PC-3 (cell line): ENCODE measurements around the gene KCNC1. TPM values are rescaled to one million over a fixed set of nuclear protein-coding genes. Genes with fewer than 3 reads are reported as not detected.

ENCODE experiments used
- ATAC-seq: fragments of 200-7000 bp; cut with Tn5 transposase; 2 replicates; pipeline ENCODE4 v1.9.1; 2020; ENCODE audit warnings: mild to moderate bottlenecking, moderate library complexity
- Bru-seq: library from RNA; stranded (reverse); fragments of 400-500 nt; gene quantifications from one replicate; lab custom pipeline; 2021; lab: Mats Ljungman, UMichigan
- BruChase-seq, 2 experiments: library from RNA; stranded (reverse); fragments of 400-500 nt; gene quantifications; one replicate each; lab custom pipeline; 2021; lab: Mats Ljungman, UMichigan
- BruUV-seq: library from RNA; stranded (reverse); fragments of 400-500 nt; replicated peaks from 2 replicates; lab custom pipeline; 2021; lab: Mats Ljungman, UMichigan
- CTCF ChIA-PET: fragments of 300-600 bp; sonication (Branson Sonifier 250); formaldehyde crosslinking; loops from one replicate; lab custom pipeline; 2022; ENCODE audit warnings: antibody characterized with exemption; lab: Charles Lee
- POLR2A ChIA-PET: fragments of 300-600 bp; sonication (Branson Sonifier 250); formaldehyde crosslinking; loops from one replicate; lab custom pipeline; 2022; ENCODE audit warnings: antibody characterized with exemption; ENCODE audit not compliant: unreplicated experiment; lab: Charles Lee
- DNase-seq: peaks from one replicate; pipeline ENCODE4 v3.0.0-alpha.2; 2015
- H2AFZ ChIP-seq: fragments of 300-600 bp; sonication (generic); 2 replicates; pipeline ENCODE4 v1.6.0; 2016; ENCODE audit warnings: antibody characterized with exemption, low read length
- H3F3A ChIP-seq: fragments of 300-600 bp; sonication (generic); one replicate; pipeline ENCODE4 v1.6.0; 2017; ENCODE audit warnings: antibody characterized with exemption, low read length, control low read depth, mild to moderate bottlenecking; ENCODE audit not compliant: unreplicated experiment
- H3K27ac ChIP-seq: fragments of 300-600 bp; sonication (generic); 2 replicates; pipeline ENCODE4 v1.5.1; 2016; ENCODE audit warnings: mild to moderate bottlenecking, low read length
- H3K27me3 ChIP-seq: fragments of 300-600 bp; sonication (generic); 2 replicates; pipeline ENCODE4 v1.6.1; 2016; ENCODE audit warnings: low read length, mixed read lengths
- H3K36me3 ChIP-seq: fragments of 300-600 bp; sonication (generic); 2 replicates; pipeline ENCODE4 v1.6.1; 2016; ENCODE audit warnings: low read depth, mixed run types, low read length, mixed read lengths
- H3K4me1 ChIP-seq: fragments of 300-600 bp; sonication (generic); 2 replicates; pipeline ENCODE4 v1.5.1; 2016; ENCODE audit warnings: low read length; ENCODE audit not compliant: insufficient read depth
- H3K4me2 ChIP-seq: fragments of 300-600 bp; sonication (generic); 2 replicates; pipeline ENCODE4 v1.6.0; 2016; ENCODE audit warnings: low read length
- H3K4me3 ChIP-seq: fragments of 300-600 bp; sonication (generic); 2 replicates; pipeline ENCODE4 v1.5.1; 2016; ENCODE audit warnings: mild to moderate bottlenecking, low read length, mixed read lengths
- H3K79me2 ChIP-seq: fragments of 300-600 bp; sonication (generic); 2 replicates; pipeline ENCODE4 v1.6.1; 2017; ENCODE audit warnings: low read length, mixed read lengths
- H3K9ac ChIP-seq: fragments of 300-600 bp; sonication (generic); 2 replicates; pipeline ENCODE4 v1.6.0; 2016; ENCODE audit warnings: mild to moderate bottlenecking, low read length
- H3K9me2 ChIP-seq: fragments of 300-600 bp; sonication (generic); replicated peaks from 2 replicates; pipeline ENCODE4 v1.6.1; 2016; ENCODE audit warnings: mixed run types, low read length, mixed read lengths
- H3K9me3 ChIP-seq: fragments of 300-600 bp; sonication (generic); 2 replicates; pipeline ENCODE4 v1.6.1; 2016; ENCODE audit warnings: low read length, mixed read lengths
- H4K20me1 ChIP-seq: fragments of 300-600 bp; sonication (generic); 2 replicates; pipeline ENCODE4 v1.6.1; 2016; ENCODE audit warnings: low read length, mixed read lengths
- CTCF ChIP-seq: fragments of 300-600 bp; sonication (generic); conservative IDR thresholded peaks from 2 replicates; pipeline ENCODE4 v1.5.1; 2017; ENCODE audit warnings: antibody characterized with exemption, low read depth, mild to moderate bottlenecking, low read length
- EZH2 ChIP-seq: fragments of 300-600 bp; sonication (generic); IDR thresholded peaks from one replicate; pipeline ENCODE4 v1.6.1; 2017; ENCODE audit warnings: antibody characterized with exemption, mild to moderate bottlenecking, low read length; ENCODE audit not compliant: unreplicated experiment
- EZH2phosphoT487 ChIP-seq: fragments of 300-600 bp; sonication (generic); IDR thresholded peaks from 2 replicates; pipeline ENCODE4 v1.6.1; 2018; ENCODE audit warnings: mild to moderate bottlenecking, antibody characterized with exemption, low read length, borderline replicate concordance
- intact Hi-C: fragments of 100-400 bp; cut with micrococcal nuclease; formaldehyde crosslinking; loops from 2 replicates; pipeline ENCODE4 v1.9.0; 2023
- long read RNA-seq: library from polyadenylated mRNA; unstranded; transcript quantifications from one replicate; pipeline ENCODE4 v2.0.0, GENCODE V29; 2021; ENCODE audit not compliant: unreplicated experiment
- total RNA-seq: library from RNA; depleted of rRNA; stranded (reverse); fragments of >200 nt; gene quantifications from 2 replicates; pipeline ENCODE4 v1.2.3, GENCODE V29; 2014; rRNA removed

The KCNC1 gene
- not detected in 2 replicates for total RNA-seq
- percentile 4 among the genes with signal in this experiment for Bru-seq, nascent RNA
- not detected for BruChase-seq, experiment 1, labeled RNA remaining after a 6-hour chase
- BruChase-seq, experiment 2, labeled RNA remaining after a 2-hour chase: not detected
- long read RNA-seq, partial matches to known transcripts: 0 of 1 reads
- long read RNA-seq, other reads (novel, unspliced or antisense): 1 of 1 reads

GRCh38 chr11:17734418-17734911, at the start of gene KCNC1:
Gene KCNC1 (plus strand): TSS chr11:17734781. CDS start chr11:17736003, 1,222 bp downstream.
- Histone ChIP-seq H3K36me3 (no peaks in the 10 kb centered on the region), H3F3A (no peaks in the 10 kb centered on the region), H3K9ac (no peak within 1 kb of the TSS), H4K20me1 (no peaks in the 10 kb centered on the region), H3K4me3 (peak within 1 kb of the TSS; percentile 35; the same call in 1 of the 2 replicates), H3K9me3 (no peaks in the 10 kb centered on the region), H2AFZ (no peak within 1 kb of the TSS), H3K79me2 (no peaks in the 10 kb centered on the region), H3K27ac (no peak within 1 kb of the TSS), H3K9me2 (no peaks in the 10 kb centered on the region), H3K27me3 (no peaks in the 10 kb centered on the region), H3K4me2 (peak within 1 kb of the TSS; percentile 71), H3K4me1 (no peaks in the 10 kb centered on the region)
- TF ChIP-seq EZH2phosphoT487: no peak
- no peak for TF ChIP-seq CTCF
- TF ChIP-seq EZH2: no peak
- intact Hi-C loops: loop anchor here (5.0 to 10.0 kb wide), 2 partner anchors 93 to 170 kb away; no protein-coding TSS in a partner anchor
- POLR2A ChIA-PET: no interaction called here
- no TSS peak for BruUV-seq
- CTCF ChIA-PET: no interaction called here
- ATAC-seq (peak; percentile 35), DNase-seq (no peak)

GRCh38 chr11:17686231-17686980, 48.2 kb upstream of the KCNC1 start:
- H3F3A ChIP-seq: no peaks in the 10 kb centered on the region
- no peaks in the 10 kb centered on the region for H3K9me3 ChIP-seq
- ChIA-PET CTCF (no interaction called here), POLR2A (no interaction called here)
- no peak overlapping the region for H3K27ac ChIP-seq
- H3K4me2 ChIP-seq: no peak overlapping the region
- H4K20me1 ChIP-seq: no peaks in the 10 kb centered on the region
- no peak overlapping the region for H2AFZ ChIP-seq
- DNase-seq: no peak
- no peak overlapping the region for H3K4me3 ChIP-seq
- intact Hi-C loops: no loop called here
- H3K9me2 ChIP-seq: no peaks in the 10 kb centered on the region
- ATAC-seq: no peak
- H3K9ac ChIP-seq: no peak overlapping the region
- TF ChIP-seq EZH2phosphoT487 (no peak), EZH2 (no peak), CTCF (no peak)
- peaks cover 13% of the 10 kb centered on the region for H3K4me1 ChIP-seq
- H3K79me2 ChIP-seq: no peaks in the 10 kb centered on the region
- peaks cover 30% of the 10 kb centered on the region for H3K27me3 ChIP-seq
- BruUV-seq: no TSS peak
- no peaks in the 10 kb centered on the region for H3K36me3 ChIP-seq
